Measurements from ENCODE around the gene KPNA4. TPM values are rescaled to one million over a fixed set of nuclear protein-coding genes. Genes with fewer than 3 reads are reported as not detected.
"Not testable (repeated sequence)": the region's sequence is repeated elsewhere in the genome, so short reads cannot be mapped to it uniquely, and the experiment has no call there.

KPNA4 gene
- total RNA-seq, 1 experiment from 2014 or later, result 10.3 TPM

GRCh38 chr3:160569894-160570652 lies 4.7 kb upstream of the KPNA4 start:
- no peak for DNase-seq (ENCODE audit: low spot score)

GRCh38 chr3:160568989-160569388 lies 3.6 kb upstream of the KPNA4 start:
- DNase-seq (ENCODE audit: low spot score), result no peak

- no peak for DNase-seq (ENCODE audit: low spot score)
Observed at GRCh38 chr3:160567774-160568173, 2.4 kb upstream of the KPNA4 start.

- no peak for DNase-seq (ENCODE audit: low spot score)
Observed at GRCh38 chr3:160566499-160566898, 1.1 kb upstream of the KPNA4 start.

- peak; percentile 63 for DNase-seq (ENCODE audit: low spot score)
Observed at GRCh38 chr3:160564949-160565441, 376 bp downstream of the KPNA4 start.

GRCh38 chr3:160564258-160564911 lies 986 bp downstream of the KPNA4 start:
- peak; percentile 56 for DNase-seq (ENCODE audit: low spot score)

GRCh38 chr3:160562952-160563351 lies 2.4 kb downstream of the KPNA4 start:
- no peak for DNase-seq (ENCODE audit: low spot score)

GRCh38 chr3:160557571-160557970 lies 7.8 kb downstream of the KPNA4 start:
- no peak for DNase-seq (ENCODE audit: low spot score)

GRCh38 chr3:160556141-160556540 lies 9.2 kb downstream of the KPNA4 start:
- DNase-seq (ENCODE audit: low spot score), result no peak

GRCh38 chr3:160554980-160555379 lies 10.4 kb downstream of the KPNA4 start:
- DNase-seq (ENCODE audit: low spot score), result no peak

- no peak for DNase-seq (ENCODE audit: low spot score)
Observed at GRCh38 chr3:160553827-160554226, 11.5 kb downstream of the KPNA4 start.

- DNase-seq (ENCODE audit: low spot score), result no peak
Observed at GRCh38 chr3:160546727-160547126, 18.6 kb downstream of the KPNA4 start.

- DNase-seq (ENCODE audit: low spot score), result no peak
Observed at GRCh38 chr3:160545504-160545871, 19.9 kb downstream of the KPNA4 start.

- no peak for DNase-seq (ENCODE audit: low spot score)
Observed at GRCh38 chr3:160544844-160545503, 20.4 kb downstream of the KPNA4 start.

GRCh38 chr3:160540551-160540950 lies 24.8 kb downstream of the KPNA4 start:
- no peak for DNase-seq (ENCODE audit: low spot score)

GRCh38 chr3:160538895-160539294 lies 26.5 kb downstream of the KPNA4 start:
- no peak for DNase-seq (ENCODE audit: low spot score)

GRCh38 chr3:160537729-160538128 lies 27.6 kb downstream of the KPNA4 start:
- DNase-seq (ENCODE audit: low spot score), result no peak

GRCh38 chr3:160532371-160532770 lies 33.0 kb downstream of the KPNA4 start:
- no peak for DNase-seq (ENCODE audit: low spot score)

GRCh38 chr3:160531311-160531710 lies 34.1 kb downstream of the KPNA4 start:
- DNase-seq (ENCODE audit: low spot score), result no peak

GRCh38 chr3:160516391-160516790 lies 49.0 kb downstream of the KPNA4 start:
- DNase-seq (ENCODE audit: low spot score), result not testable (repeated sequence)

GRCh38 chr3:160501325-160501724 lies 64.0 kb downstream of the KPNA4 start:
- DNase-seq (ENCODE audit: low spot score), result no peak

GRCh38 chr3:160498202-160498601 lies 67.2 kb downstream of the KPNA4 start:
- no peak for DNase-seq (ENCODE audit: low spot score)

GRCh38 chr3:160490166-160490565 lies 75.2 kb downstream of the KPNA4 start:
- no peak for DNase-seq (ENCODE audit: low spot score)

All from HT-29 (cell line).